Thyroid gland (tissue), 4 donors: ENCODE data around the gene INPP5F.

Source experiments
- CTCF ChIP-seq, 6 experiments: fragments of 200-600 bp in 3 of 6; fragments of 450-650 bp in 3 of 6; sonication (generic) in 3 of 6; IDR thresholded peaks; one replicate each; pipeline ENCODE4 v1.5.1; 2016 to 2019; ENCODE audit warnings: antibody characterized with exemption in 6 of 6, mild to moderate bottlenecking in 2 of 6, inconsistent platforms in 1 of 6, moderate library complexity in 1 of 6
- POLR2A ChIP-seq, 2 donors: fragments of 450-650 bp; IDR thresholded peaks; one replicate each; pipeline ENCODE4 v1.6.1; 2017; ENCODE audit warnings: antibody characterized with exemption in 2 of 2, mild to moderate bottlenecking in 2 of 2, moderate library complexity in 1 of 2

- TF ChIP-seq CTCF (IDR thresholded peaks at IDR 0.05) (no peak), POLR2A (IDR thresholded peaks at IDR 0.05) (no peak)
These were observed 10.0 kb upstream of the INPP5F start for GRCh38 chr10:119715628-119716505.
